Measurements from ENCODE around the gene ANKRD36B.
"Not testable (repeated sequence)": the region's sequence is repeated elsewhere in the genome, so short reads cannot be mapped to it uniquely, and the experiment has no call there.

The ANKRD36B gene

DNA sequence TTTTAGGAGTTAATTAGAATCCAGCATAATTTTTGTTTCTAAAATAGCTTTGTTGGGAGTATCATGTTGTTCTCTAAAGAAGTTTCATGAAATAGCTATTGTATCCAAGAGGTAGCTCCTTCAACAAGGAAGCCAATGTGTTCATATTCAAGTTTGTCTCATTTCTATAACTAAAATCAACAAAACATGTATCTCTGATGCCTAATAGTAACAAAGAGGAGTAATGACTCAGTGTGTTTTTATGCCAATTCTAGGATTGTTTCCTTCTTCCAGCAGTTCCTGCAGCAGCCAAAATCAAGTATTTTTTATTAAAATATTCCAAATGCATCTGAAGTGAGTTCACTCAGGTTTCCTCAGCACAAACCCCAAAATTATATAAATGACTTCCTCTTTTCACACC, 41.1 kb downstream of the ANKRD36B start:
- not testable (repeated sequence) for DNase-seq

DNA sequence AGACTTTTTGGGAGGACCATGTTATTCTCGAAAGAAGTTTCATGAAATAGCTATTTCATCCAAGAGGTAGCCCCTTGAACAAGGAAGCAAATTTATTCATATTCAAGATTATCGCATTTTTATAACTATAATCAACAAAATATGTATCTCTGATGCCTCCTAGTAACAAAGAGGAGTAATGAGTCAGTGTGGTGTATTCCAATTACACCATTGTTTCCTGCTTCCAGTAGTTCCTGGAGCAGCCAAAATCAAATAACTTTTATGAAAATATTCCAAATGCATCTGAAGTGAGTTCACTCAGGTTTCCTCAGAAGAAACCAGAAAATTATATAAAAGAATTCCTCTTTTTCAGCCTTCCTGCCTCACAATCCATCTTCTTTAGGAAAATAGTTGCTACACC, 43.0 kb downstream of the ANKRD36B start:
- no peak for DNase-seq

DNA sequence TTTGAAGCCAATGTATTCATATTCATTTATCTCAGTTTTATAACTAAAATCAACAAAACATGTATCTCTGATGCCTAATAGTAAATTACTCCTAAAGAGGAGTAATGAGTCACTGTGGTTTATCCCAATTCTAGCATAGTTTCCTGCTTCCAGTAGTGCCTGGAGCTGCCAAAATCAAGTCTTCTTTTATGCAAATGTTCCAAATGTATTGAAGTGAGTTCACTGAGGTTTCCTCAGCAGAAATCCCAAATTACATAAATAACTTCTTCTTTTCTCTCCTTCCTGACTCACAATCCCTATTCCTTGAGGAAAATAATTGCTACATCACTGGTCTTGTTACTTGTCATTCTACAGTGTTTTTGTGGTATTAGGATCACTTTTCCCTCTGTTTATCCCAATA, 44.8 kb downstream of the ANKRD36B start:
- not testable (repeated sequence) for DNase-seq

DNA sequence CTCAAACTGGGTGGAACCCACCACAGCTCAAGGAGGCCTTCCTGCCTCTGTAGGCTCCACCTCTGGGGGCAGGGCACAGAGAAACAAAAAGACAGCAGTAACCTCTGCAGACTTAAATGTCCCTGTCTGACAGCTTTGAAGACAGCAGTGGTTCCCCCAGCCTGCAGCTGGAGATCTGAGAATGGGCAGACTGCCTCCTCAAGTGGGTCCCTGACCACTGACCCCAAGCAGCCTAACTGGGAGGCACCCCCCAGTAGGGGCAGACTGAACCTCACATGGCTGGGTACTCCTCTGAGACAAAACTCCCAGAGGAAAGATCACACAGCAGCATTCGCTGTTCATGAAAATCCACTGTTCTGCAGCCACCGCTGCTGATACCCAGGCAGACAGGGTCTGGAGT, 63.8 kb downstream of the ANKRD36B start:
- not testable (repeated sequence) for DNase-seq

- not testable (repeated sequence) for DNase-seq
Measured at GRCh38 chr2:97523816-97524215, 65.9 kb downstream of the ANKRD36B start.

DNA sequence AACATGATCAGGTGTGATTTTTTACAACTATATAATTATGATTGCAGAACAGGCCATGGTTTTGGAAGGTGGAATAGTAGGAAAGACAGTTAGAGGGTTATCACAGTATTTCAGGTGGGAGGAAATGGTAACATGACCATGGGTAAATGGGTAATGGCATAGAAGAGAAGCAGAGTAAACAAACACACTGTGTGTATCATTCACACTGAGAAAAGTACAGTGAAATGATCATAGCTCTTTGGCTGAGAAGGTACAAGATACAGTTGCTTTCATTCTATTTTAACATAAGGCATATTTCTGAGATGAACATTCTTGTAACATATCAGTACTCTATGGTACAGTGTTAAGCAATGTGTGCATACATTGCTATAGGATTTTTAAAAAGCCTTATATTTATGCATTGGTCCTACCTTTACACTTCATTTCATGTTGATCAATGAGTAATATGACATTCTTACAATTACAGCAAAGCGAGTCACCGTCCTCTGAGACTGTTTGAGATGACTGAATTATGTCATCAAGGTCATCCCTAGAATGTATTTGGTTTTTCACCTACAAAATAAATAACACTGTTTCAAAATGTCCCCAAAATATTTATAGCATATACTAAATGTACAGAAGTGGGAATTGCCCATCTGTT, 66.6 kb downstream of the ANKRD36B start:
- not testable (repeated sequence) for DNase-seq

GRCh38 chr2:97495651-97496050, 94.0 kb downstream of the ANKRD36B start:
- not testable (repeated sequence) for DNase-seq

DNA sequence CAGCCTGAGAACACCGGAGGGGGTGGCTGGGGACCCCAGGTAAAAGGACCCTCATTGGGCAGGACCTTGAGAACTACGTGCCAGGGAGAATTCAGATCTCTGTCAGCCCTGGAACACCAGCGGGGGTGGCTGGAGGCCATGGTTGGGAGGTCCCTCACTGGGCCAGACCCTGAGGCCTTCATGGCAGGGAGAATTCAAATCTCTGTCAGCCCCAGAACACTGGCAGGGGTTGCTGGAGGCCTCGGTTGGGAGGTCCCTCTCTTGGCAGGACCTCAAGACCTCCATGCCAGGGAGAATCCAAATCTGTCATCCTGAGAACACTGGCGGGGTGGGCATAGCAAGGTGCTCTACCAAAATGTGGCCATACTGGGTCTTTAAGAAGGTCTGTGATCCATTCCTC, 99.5 kb downstream of the ANKRD36B start:
- peak; percentile 59 for DNase-seq

Data from activated CD8-positive, alpha-beta memory T cell treated with anti-CD3 and anti-CD28 coated beads for 24 hours (primary cell).